HG02610 (cell line): ENCODE data around the gene ZBTB16.

ENCODE experiments used
- ATAC-seq: cut with Tn5 transposase; IDR thresholded peaks from one replicate; pipeline ENCODE4 v1.9.1; 2021; ENCODE audit warnings: mild to moderate bottlenecking, moderate library complexity; ENCODE audit not compliant: unreplicated experiment

Gene ZBTB16

GRCh38 chr11:114149689-114150407, 90.3 kb downstream of the ZBTB16 start:
- ATAC-seq = no peak

GRCh38 chr11:114150671-114151070, 91.2 kb downstream of the ZBTB16 start:
- ATAC-seq = no peak

- ATAC-seq = no peak
These were observed 92.1 kb downstream of the ZBTB16 start for GRCh38 chr11:114151631-114152030.

GRCh38 chr11:114152162-114152561, 92.7 kb downstream of the ZBTB16 start:
- ATAC-seq = no peak

GRCh38 chr11:114152785-114153184, 93.3 kb downstream of the ZBTB16 start:
- no peak for ATAC-seq

GRCh38 chr11:114153224-114153623, 93.7 kb downstream of the ZBTB16 start:
- no peak for ATAC-seq

- no peak for ATAC-seq
These were observed 94.9 kb downstream of the ZBTB16 start for GRCh38 chr11:114154271-114155047.

GRCh38 chr11:114155116-114155515, 95.6 kb downstream of the ZBTB16 start:
- ATAC-seq = no peak

- ATAC-seq = no peak
These were observed 96.6 kb downstream of the ZBTB16 start for GRCh38 chr11:114156131-114156581.

GRCh38 chr11:114156782-114157181, 97.3 kb downstream of the ZBTB16 start:
- no peak for ATAC-seq

- no peak for ATAC-seq
These were observed 98.1 kb downstream of the ZBTB16 start for GRCh38 chr11:114157476-114158050.

- no peak for ATAC-seq
These were observed 98.9 kb downstream of the ZBTB16 start for GRCh38 chr11:114158421-114158820.

GRCh38 chr11:114158886-114159285, 99.4 kb downstream of the ZBTB16 start:
- ATAC-seq = no peak

GRCh38 chr11:114159320-114159719, 99.8 kb downstream of the ZBTB16 start:
- no peak for ATAC-seq

GRCh38 chr11:114159802-114160632, 100.5 kb downstream of the ZBTB16 start:
- ATAC-seq = no peak

- ATAC-seq = no peak
These were observed 101.4 kb downstream of the ZBTB16 start for GRCh38 chr11:114160894-114161293.

- no peak for ATAC-seq
These were observed 102.2 kb downstream of the ZBTB16 start for GRCh38 chr11:114161486-114162250.

- ATAC-seq = no peak
These were observed 103.2 kb downstream of the ZBTB16 start for GRCh38 chr11:114162719-114163123.

- no peak for ATAC-seq
These were observed 103.7 kb downstream of the ZBTB16 start for GRCh38 chr11:114163229-114163631.

GRCh38 chr11:114163830-114164401, 104.4 kb downstream of the ZBTB16 start:
- ATAC-seq = no peak
